ENCODE results near the gene ALK.
A peak's percentile ranks its signal among the peaks of the same experiment; 100 is the strongest.

Gene ALK

DNA sequence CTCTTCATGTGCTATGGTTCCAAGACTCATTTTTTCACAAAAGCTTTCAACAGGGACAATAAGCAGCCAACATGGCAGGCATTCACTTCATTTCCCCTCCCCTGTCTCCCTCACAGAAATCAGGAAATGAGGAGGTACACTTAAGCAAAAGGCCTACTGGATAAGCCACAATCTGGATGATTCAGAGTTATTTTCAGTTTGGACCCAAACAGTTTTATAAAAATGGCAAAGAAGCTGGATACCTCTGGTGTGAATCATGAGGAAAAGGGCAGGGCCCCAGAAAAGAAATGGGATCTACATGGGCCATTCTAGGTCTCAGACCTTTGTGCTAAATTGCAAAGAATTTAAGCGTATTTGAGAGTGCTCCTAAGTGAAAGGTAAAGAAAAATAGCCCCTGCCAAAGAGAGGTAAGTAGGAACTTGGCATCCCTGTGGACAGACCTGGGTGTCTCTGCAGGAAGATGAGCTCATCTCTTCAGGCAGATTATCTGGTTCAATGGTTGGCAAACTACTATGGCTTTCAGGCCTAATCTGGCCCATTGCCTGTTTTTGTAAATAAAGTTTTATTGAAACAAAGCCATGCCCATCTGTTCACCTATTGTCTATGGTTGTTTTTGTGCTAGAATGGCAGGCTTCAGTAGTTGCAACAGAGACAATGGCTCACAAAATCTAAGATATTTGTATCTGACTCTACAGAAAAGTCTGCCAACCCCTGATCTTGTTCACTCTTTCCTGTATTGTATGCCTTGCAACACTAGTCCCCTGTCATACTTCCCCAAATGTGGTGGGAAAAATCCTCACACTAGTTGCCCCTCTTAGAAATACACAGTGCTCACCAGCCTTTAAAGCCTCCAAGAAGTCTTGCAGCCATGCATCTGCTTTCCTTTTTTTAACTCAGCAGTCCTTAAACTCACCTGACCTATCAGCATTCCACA is 315.0 kb downstream of the ALK start:
- DNase-seq (ENCODE audit: low read depth), result peak; percentile 90

DNA sequence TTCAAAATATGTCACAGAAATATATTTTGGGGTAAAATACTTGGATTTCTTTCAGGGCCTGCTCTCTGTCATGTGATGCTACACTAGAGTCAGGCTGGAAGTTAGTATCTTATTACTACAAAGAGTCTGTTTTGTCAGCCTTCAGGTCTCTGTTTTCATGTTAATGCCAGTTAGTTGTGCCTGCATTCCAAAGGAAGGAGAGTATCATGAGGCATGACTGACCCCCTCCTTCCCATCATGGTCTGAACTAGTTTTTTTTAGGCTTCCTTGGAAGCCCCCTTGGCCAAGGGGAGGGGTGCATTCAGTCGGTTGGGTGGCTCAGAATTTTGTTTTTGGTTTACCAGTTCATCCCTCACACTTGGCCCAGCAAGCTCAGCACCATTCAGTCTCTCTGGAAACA is 318.0 kb downstream of the ALK start:
- DNase-seq (ENCODE audit: low read depth), result no peak

DNA sequence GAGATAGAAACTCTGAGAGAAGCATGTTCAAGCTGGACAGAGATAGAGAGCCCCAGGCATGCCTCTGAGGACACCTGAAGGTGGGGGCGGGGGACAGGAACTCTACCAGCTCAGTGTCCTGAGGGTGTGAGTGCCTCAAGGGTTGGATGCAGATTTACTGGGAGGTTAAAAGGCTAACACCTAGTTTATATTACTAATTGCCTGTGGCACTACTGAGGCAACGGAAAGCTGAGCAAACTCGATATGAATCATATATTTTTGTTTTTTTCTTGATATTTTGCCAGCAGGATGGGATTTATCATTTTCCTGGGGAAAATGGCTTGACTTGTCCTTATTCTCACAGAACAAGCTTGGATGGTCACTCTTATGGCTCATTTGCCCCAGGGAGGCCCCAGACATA is 319.5 kb downstream of the ALK start:
- DNase-seq (ENCODE audit: low read depth), result no peak

DNA sequence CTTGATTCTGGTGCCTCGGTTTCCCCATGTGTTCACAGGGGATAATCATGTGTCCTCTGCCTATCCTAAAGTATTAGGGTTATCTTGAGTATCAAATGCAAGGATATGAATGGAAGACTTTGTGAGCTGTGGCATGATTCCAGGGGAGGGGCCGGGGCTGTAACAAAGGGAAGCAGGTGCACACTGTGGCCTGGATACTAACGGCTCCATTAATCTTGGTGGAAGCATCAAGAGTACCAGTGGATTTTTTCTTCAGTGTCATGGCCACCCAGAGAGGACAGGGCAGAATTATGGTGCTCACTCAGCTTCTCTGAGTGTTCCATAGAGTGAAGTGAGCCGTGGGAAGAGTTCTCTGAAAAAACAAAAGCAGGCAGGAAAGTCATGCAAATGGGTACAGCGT is 320.1 kb downstream of the ALK start:
- DNase-seq (ENCODE audit: low read depth), result no peak

DNA sequence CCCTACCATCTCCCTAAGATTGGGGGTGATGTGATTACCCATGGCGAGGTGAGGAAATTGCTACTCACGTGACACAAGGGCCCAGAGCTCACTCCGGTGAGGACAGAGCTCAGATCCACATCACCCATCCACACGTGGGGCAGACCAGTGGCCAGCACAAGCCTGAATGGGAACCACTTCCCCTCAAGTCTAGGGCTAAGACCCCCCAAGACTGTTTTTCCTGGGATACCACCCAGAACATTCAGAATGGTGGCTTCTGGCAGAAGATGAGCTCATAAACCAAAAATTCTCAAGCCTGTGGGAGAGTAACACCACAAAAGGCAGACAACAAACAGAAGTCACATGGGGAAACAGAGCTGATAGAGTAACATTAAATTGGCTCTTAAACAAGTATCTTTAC is 321.4 kb downstream of the ALK start:
- no peak for DNase-seq (ENCODE audit: low read depth)

DNA sequence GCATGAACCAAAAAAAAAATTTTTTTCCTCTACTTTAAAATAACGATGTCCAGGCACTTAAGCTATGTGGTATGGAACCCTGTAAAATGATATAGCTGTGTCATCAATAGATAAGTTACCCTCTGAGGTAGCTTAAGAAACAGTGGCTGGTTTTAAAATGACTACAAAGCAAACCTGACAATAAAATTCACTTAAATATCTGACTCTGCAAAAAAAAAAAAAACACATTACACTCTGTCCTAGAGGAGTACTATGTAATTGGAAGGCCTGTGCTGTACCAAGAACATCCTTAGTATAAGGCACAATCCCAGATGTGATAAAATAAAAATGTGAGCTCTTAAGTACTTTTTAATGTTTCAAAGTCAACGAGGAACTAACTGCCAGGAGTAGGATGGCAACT is 322.4 kb downstream of the ALK start:
- no peak for DNase-seq (ENCODE audit: low read depth)

DNA sequence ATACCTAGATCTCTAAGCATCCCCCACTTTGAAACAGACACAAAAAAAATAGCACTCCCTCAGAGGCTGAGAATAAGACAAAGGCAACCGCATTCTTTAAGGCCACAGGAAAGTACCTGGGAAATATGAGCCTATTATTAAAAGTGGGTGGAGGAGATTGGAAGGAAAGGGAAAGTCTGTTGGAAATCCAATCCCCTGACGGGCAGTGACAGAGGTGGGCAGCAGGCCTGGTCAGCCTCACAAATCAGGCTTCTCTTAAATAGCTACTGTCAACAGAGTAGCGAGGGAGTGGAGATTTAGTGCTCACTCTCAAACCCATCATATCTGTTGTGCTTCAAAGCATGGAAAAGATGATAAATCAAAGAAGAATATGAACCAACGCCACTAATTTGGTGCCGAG is 324.4 kb downstream of the ALK start:
- DNase-seq (ENCODE audit: low read depth), result no peak

DNA sequence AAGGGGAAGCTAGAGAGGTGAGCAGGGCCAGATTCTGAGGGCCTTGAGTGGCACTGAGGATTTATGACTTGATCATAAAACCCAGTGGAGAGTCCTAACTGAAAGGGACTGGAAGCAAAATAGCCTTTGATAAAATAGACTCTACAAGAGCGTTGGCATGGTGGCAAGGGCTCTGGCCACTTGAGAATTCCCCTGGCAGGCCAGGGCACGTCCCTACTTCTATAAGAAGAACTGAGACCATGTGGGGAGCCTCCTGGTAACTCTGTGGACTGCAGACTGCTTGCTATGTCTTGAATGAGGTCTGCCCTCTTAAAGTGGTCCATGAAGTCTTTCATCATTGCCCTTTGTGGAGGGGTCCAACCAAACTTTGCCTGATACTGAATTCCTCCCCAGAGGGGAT is 324.8 kb downstream of the ALK start:
- DNase-seq (ENCODE audit: low read depth), result no peak

DNA sequence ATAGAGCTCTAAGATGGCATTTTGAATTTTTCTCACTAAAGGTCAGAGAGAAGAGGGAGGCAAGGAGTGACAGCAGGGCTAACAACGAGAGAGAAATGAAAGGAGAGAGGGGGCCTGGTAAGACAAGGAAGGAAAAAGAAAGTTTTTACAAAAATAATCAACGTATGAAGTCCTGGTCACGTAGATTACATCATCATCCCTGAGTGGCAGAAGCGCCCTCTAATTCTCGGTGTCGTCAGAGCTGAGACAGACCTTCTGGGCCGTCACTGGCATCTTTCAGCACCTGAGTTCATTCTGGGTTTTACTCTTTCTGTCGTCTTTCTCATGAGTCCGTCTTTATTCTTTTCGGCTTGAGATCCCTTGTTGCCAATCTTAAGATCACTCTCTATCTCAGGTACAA is 329.8 kb downstream of the ALK start:
- DNase-seq (ENCODE audit: low read depth), result no peak

DNA sequence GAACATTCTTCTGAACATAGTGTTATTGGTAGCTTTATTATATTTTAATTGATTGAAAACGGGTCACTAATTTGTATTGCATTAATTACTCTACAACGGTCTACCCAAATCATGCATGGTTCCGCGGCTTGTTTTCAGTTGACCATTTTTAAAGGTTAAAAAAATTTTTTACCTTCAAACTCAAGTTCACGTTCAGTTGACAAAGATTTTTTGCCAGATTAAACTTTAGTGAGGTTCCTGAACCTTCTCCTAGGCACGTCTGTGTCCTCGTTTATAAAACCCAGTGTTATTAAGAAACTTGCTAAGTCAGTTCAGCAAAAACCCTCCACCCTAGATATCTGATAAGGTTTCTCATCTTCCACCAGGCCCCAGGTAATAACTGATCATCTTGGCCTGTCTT is 331.2 kb downstream of the ALK start:
- no peak for DNase-seq (ENCODE audit: low read depth)

DNA sequence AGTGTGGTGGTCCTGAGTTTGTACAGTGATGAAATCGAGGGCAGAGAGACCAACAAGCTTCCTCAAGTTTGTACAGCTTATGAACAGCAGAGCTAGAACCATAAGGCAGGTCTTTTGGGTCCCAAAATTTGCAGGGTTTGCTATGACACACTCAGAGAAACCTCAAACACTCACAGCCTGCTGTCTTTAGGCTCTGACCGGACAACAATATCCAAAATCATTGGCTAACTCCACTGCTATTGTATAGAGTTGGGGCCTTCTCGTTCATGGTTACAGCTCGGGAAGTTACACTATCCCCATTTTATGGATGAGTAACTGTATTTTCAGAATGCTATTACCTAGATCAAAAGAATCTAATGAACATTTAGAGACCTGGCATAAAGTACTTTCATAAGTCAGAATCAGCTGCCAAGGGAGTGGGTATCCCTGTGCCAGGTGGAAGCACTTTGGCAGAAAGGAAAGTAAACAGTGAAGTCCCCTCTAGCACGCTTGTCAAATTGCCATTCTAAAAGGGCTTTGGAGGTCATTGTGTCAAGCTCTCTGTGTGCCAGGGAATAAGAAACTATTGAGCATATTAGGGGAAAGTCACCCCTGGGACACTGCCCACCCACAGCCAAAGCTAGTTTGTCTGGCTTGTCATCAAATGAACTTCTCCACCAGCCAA is 331.8 kb downstream of the ALK start:
- no peak for DNase-seq (ENCODE audit: low read depth)

DNA sequence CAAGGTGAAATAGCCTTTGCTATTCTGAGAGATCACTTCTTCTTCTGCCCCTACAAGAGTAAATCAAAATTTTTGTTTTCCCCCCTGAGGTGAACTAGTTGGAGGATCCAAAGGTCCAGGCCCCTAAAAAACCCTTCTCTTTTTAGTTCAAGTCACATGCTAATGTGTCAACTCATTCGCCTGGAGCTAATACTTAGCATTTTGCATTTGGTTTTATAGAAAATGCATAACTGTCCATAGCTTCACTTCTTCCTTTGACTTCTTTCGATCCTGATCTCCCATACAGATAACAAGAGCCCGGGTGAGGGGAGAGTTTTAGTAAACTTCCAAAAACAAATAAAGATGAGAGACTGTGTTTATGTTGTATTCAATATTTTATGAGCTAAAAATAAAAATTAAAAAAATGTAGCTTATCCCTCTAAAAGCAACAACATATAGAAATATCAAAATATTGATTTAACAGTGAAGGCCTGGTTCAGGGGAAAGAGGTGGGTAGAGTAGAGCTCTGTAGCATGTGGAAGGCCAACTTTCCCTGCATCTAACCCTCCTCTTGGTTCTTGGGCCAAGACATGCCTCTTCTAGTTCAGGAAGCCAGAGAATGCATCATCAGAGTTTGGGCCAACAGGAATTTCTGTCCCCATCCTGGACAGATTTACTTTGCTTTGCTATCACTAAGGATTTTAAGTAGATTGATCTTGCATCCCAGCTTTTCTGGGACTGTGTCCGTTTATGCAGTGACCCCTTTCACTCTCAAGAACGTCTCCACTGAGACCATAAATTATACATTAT is 333.8 kb downstream of the ALK start:
- DNase-seq (ENCODE audit: low read depth), result no peak

DNA sequence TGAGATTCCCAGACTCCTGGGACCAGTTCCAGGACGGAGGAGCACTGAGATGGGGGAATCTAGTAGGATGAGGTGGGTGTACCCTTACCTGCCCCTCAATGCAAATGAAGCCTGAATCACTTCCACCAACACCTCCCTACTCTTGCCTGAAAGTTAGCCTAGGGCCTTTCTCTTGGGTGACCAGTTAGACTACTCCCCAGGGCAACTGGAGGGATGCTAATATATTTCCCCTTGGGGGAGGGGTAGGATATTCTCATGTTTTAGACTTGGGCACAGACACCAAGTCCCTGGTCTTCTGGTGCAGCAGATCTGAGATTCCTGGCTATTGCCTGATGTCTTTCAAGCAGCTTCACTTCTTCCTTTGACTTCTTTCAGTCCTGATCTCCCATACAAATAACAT is 334.5 kb downstream of the ALK start:
- DNase-seq (ENCODE audit: low read depth), result no peak

DNA sequence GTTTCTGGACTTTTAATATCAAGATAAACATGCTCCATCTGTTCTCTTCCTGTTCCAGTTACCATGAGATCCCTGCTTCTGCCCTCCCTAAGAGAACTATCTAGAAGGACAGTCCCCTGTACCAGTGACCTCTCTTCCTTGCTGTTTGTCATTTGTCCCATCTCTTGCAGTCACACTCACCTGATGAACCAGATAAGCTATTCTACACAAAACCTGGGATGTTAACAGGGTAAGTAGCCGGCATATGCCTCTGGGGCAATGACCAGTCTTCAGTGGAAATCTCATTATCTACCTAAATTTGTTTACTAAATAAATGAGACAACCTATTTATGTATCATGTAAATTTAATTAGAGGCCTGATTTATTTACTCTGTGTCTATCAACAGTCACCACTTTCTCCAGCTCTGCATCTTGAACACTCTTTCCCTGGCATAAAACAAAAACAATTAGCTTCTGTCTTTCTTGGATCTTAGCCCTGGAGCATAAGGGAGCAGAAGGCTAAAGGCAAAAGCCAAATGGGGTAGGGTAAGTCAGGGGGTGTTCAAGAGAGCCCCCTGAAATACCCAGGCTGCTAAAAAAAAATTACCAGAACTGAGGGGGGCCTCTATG is 337.7 kb downstream of the ALK start:
- DNase-seq (ENCODE audit: low read depth), result no peak

DNA sequence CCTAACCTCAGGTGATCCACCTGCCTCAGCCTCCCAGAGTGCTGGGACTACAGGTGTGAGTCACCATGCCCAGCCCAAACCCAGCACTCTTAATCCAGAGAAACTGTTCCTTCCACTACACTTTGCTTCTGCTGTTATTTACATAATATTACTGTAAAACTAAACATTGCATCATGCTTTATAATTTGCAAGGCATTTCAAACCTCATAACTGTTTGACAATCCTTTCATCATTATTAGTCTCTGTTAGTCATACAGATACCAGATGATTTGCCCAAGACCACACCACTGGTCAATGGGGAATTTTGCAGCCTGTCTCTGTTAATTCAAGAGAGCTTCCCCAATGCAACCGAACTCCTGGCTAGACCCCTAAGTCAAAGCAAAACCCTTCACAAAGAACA is 338.3 kb downstream of the ALK start:
- peak; percentile 6 for DNase-seq (ENCODE audit: low read depth)

DNA sequence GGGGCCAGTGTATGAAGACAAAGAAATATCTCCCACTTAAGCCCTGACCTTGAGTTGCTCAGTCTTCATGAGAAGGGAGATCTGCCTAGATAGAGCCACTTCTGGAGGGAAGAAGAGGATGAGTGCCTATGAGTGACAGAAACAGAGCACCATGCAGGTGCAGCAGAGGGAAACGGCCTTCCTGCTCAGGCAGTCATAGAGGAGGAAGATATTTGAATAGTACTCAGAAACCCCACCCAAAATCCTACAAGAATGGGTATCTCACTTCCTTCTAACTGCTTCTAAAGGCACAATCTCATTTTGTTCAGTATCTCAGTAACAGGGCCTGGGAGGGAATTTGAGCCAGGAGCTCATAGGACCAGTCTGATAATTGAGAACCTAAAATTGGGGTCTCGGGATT is 339.3 kb downstream of the ALK start:
- no peak for DNase-seq (ENCODE audit: low read depth)

DNA sequence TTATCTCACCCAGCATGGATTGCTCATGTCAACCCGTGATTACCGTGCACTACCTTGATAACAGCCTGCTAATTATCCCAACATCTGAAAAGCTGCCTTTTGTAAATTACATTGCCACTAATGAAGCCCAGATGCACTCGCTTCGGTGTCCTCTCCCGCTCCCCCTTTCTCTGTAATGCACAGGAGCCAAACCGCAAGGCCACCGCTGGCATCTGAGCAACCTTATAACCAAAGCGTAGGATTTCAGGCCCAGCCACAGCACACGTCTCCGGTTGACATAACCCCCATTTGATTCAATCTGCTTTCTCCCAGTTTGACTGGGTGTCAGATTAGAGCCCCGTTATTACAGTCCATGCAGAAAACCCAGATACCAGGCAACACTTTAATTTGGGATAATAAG is 341.2 kb downstream of the ALK start:
- no peak for DNase-seq (ENCODE audit: low read depth)

DNA sequence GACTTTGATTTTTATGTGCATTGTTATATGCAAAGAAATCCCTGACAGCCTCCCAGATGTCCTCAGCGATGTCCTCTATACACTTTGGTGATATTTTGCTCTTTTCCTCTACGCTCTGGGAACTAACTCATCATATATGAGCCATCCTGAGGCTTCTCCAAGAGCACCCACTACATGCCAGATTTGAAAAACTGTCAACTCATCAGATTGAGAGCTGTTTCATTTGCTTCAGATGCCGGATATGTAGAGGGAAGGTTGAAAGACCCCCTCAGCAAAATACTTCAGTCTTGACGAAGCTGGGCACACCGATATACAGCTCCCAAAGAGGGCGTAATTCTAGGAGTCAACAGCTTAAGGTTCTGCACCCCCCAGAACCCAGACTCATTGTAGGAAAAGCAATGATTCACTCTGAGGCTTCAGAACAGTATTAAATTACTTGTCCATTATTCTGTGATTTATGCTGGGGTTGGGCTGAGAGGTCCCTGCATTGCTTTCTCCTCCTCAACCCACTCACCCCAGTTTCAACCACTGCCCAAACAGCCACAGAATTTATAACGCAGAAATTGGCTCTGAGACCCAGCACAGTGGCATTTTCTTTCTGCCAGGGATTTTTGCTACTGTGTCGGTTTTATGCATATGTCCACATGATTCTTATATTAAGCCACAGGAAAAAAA is 341.8 kb downstream of the ALK start:
- DNase-seq (ENCODE audit: low read depth), result no peak

DNA sequence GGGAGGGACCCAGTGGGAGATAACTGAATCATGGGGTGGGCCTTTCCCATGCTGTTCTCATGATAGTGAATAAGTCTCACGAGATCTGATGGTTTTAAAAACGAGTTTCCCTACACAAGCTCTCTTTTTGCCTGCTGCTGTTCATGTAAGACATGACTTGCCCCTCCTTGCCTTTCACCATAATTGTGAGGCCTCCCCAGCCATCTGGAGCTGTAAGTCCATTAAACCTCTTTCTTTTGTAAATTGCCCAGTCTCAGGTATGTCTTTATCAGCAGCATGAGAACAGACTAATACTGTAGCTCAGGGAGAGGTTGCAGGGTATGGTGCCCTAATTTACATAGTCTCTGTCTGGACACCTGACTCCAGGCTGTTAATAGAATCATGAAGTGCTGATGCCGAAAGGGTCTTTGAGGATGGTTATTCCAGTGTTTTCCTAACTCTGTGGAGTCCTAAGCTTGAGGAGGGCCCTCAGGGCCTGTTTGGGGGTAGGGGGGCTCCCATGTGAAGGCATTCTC is 343.2 kb downstream of the ALK start:
- DNase-seq (ENCODE audit: low read depth), result no peak

DNA sequence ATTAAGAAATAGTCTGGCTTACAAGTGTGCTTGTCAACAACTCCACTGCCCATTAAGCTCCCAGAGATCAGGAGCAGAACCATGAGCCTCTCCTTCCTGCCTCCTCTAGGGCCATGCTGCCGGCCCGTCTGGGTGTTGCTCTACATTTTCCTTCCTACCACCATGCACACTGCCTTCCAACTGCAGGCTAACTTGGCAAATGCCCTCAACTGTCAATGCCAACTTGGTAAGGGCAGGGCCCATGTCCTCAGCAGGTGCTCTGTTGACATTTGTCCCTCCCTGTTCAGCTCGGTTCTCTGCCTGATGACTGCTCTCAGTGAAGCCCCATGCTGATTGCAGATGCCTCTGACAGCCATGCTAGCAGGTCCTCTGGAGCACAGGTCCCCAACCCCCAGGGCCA is 345.2 kb downstream of the ALK start:
- DNase-seq (ENCODE audit: low read depth), result no peak

DNA sequence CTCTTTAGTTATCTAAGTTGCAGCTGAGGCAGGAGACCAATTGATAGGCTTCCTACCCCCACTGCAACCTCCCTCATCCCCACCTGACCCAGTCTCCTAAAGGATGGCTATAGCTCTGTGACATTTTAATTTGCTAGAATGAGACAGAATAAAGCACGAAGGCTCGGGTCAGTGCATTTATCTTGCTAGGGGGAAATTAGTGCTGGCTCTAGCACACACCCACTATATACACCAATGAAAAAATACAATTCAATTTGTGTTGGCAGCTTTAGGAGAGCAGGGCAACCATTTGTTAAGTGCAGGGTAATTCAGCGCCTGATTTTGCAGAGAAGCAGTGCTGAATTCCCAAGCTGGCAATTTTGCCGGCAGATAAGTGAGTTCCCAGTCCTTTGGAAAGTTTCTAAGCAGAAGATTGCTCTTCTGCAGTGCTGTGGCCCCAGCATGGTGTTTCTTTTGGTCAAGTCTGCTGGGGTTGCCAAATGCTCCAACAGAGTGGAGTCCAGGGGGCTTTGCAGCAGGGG is 346.0 kb downstream of the ALK start:
- DNase-seq (ENCODE audit: low read depth), result no peak
